GM23248 (cell line): ENCODE measurements around the gene TRAP1. TPM values are rescaled to one million over a fixed set of nuclear protein-coding genes. Genes with fewer than 3 reads are reported as not detected.

Experiments
- DNase-seq: peaks from one replicate; pipeline ENCODE4 v3.0.0-alpha.2; 2015
- H2AFZ ChIP-seq: fragments of 200-600 bp; sonication (generic); 2 replicates; pipeline ENCODE4 v1.6.1; 2016; ENCODE audit warnings: antibody characterized with exemption
- H3F3A ChIP-seq: fragments of 200-600 bp; sonication (generic); 2 replicates; pipeline ENCODE4 v1.6.1; 2016; ENCODE audit warnings: mild to moderate bottlenecking, antibody characterized with exemption, mixed run types; ENCODE audit not compliant: insufficient read depth
- H3K27ac ChIP-seq: fragments of 200-600 bp; sonication (generic); 2 replicates; pipeline ENCODE4 v1.5.1; 2016; ENCODE audit warnings: mild to moderate bottlenecking
- H3K27me3 ChIP-seq: fragments of 200-600 bp; sonication (generic); replicated peaks from 2 replicates; pipeline ENCODE4 v1.6.1; 2016; ENCODE audit warnings: mild to moderate bottlenecking; ENCODE audit not compliant: insufficient read depth
- H3K36me3 ChIP-seq: fragments of 200-600 bp; sonication (generic); 2 replicates; pipeline ENCODE4 v1.6.1; 2016; ENCODE audit warnings: low read depth, mild to moderate bottlenecking
- H3K4me1 ChIP-seq: fragments of 200-600 bp; sonication (generic); 2 replicates; pipeline ENCODE4 v1.6.1; 2016; ENCODE audit warnings: mild to moderate bottlenecking; ENCODE audit not compliant: insufficient read depth
- H3K4me2 ChIP-seq: fragments of 200-600 bp; sonication (generic); one replicate; pipeline ENCODE4 v1.6.1; 2016; ENCODE audit warnings: mild to moderate bottlenecking; ENCODE audit not compliant: unreplicated experiment
- H3K4me3 ChIP-seq: fragments of 200-600 bp; sonication (generic); 2 replicates; pipeline ENCODE4 v1.5.1; 2016; ENCODE audit warnings: mild to moderate bottlenecking
- H3K79me2 ChIP-seq: fragments of 200-600 bp; sonication (generic); 2 replicates; pipeline ENCODE4 v1.6.1; 2016; ENCODE audit warnings: mild to moderate bottlenecking; ENCODE audit not compliant: insufficient read depth
- H3K9ac ChIP-seq: fragments of 200-600 bp; sonication (generic); 2 replicates; pipeline ENCODE4 v1.6.1; 2016; ENCODE audit warnings: mild to moderate bottlenecking
- H3K9me2 ChIP-seq: fragments of 200-600 bp; sonication (generic); 2 replicates; pipeline ENCODE4 v1.6.1; 2016; ENCODE audit warnings: mixed run types, mild to moderate bottlenecking, moderate library complexity; ENCODE audit not compliant: insufficient read depth
- H3K9me3 ChIP-seq: fragments of 200-600 bp; sonication (generic); one replicate; pipeline ENCODE4 v1.6.1; 2017; ENCODE audit warnings: low read depth
- H4K20me1 ChIP-seq: fragments of 200-600 bp; sonication (generic); 2 replicates; pipeline ENCODE4 v1.6.0; 2016; ENCODE audit not compliant: insufficient read depth
- EZH2 ChIP-seq: fragments of 200-600 bp; sonication (generic); IDR thresholded peaks from 2 replicates; pipeline ENCODE4 v1.6.1; 2018; ENCODE audit warnings: antibody characterized with exemption, mild to moderate bottlenecking; ENCODE audit not compliant: insufficient read depth, poor library complexity, severe bottlenecking
- EZH2phosphoT487 ChIP-seq: fragments of 200-600 bp; sonication (generic); IDR thresholded peaks from 2 replicates; pipeline ENCODE4 v1.6.1; 2018; ENCODE audit warnings: antibody characterized with exemption, moderate library complexity, mild to moderate bottlenecking, low read depth; ENCODE audit not compliant: insufficient read depth
- WGBS, 2 experiments: methylation state at CpG; one replicate each; pipeline ENCODE4 v1.1.6; 2015 to 2017; ENCODE audit warnings: low lambda C conversion rate in 2 of 2, low coverage in 1 of 2; ENCODE audit errors: missing lambda C conversion rate in 2 of 2; 5-methylcytosine and 5-hydroxymethylcytosine counted together
- in situ Hi-C: fragments of 300-500 bp; cut with MboI; formaldehyde crosslinking; loops from 2 replicates; pipeline ENCODE4 v1.15.0; 2020
- polyA plus RNA-seq: library from polyadenylated mRNA; unstranded; fragments of >200 nt; fragmentation: Nextera tagmentation; extraction: Ambion mirVana; gene quantifications from 2 replicates; pipeline ENCODE4 v1.2.1, GENCODE V29; 2016
- total RNA-seq: library from RNA; depleted of rRNA; stranded (reverse); fragments of >200 nt; shearing (Covaris generic); gene quantifications from 2 replicates; pipeline ENCODE4 v1.2.3, GENCODE V29; 2014

The TRAP1 gene
- total and polyA plus RNA-seq, 2 experiments from 2014 or later, result 56.6 to 73.4 TPM

- Histone ChIP-seq H3K27ac (no peak overlapping the region), H4K20me1 (no peaks in the 10 kb centered on the region), H3F3A (no peaks in the 10 kb centered on the region), H3K36me3 (peaks cover 38% of the 10 kb centered on the region), H2AFZ (no peak overlapping the region), H3K4me2 (no peak overlapping the region), H3K9me3 (no peaks in the 10 kb centered on the region), H3K27me3 (no peaks in the 10 kb centered on the region), H3K79me2 (peaks cover 93% of the 10 kb centered on the region), H3K4me1 (no peaks in the 10 kb centered on the region), H3K9me2 (no peaks in the 10 kb centered on the region), H3K4me3 (no peak overlapping the region), H3K9ac (no peak overlapping the region)
- WGBS, 2 experiments, result 76 to 77% methylated on average over 14 of the region's 14 CpGs
- TF ChIP-seq EZH2phosphoT487 (no peak), EZH2 (no peak)
- DNase-seq, result no peak
- in situ Hi-C loops, result no loop called here
Observed at GRCh38 chr16:3761375-3762106, 44.2 kb upstream of the TRAP1 start.

GRCh38 chr16:3760518-3760917 lies 43.2 kb upstream of the TRAP1 start:
- Histone ChIP-seq H3K4me3 (no peak overlapping the region), H3K36me3 (peaks cover 38% of the 10 kb centered on the region), H3K4me1 (no peaks in the 10 kb centered on the region), H4K20me1 (no peaks in the 10 kb centered on the region), H3K9ac (no peak overlapping the region), H3K27ac (no peak overlapping the region), H2AFZ (no peak overlapping the region), H3F3A (peaks cover 5% of the 10 kb centered on the region; the same call in 1 of the 2 replicates), H3K9me2 (no peaks in the 10 kb centered on the region), H3K4me2 (no peak overlapping the region), H3K79me2 (peaks cover 86% of the 10 kb centered on the region), H3K27me3 (no peaks in the 10 kb centered on the region), H3K9me3 (no peaks in the 10 kb centered on the region)
- DNase-seq, result no peak
- in situ Hi-C loops, result no loop called here
- TF ChIP-seq EZH2 (no peak), EZH2phosphoT487 (no peak)
- 98 to 99% methylated on average over 6 of the region's 6 CpGs for WGBS, 2 experiments

GRCh38 chr16:3759736-3760135 lies 42.4 kb upstream of the TRAP1 start:
- H3K4me1 ChIP-seq, result peaks cover 7% of the 10 kb centered on the region
- no peak overlapping the region for H3K27ac ChIP-seq
- H3K4me3 ChIP-seq, result no peak overlapping the region
- peaks cover 31% of the 10 kb centered on the region for H3K36me3 ChIP-seq
- H3K9ac ChIP-seq, result no peak overlapping the region
- WGBS, 2 experiments, result 83 to 87% methylated on average over 5 of the region's 5 CpGs
- peaks cover 10% of the 10 kb centered on the region; the same call in 1 of the 2 replicates for H3F3A ChIP-seq
- H3K27me3 ChIP-seq, result no peaks in the 10 kb centered on the region
- no peak for DNase-seq
- H3K9me3 ChIP-seq, result no peaks in the 10 kb centered on the region
- peaks cover 87% of the 10 kb centered on the region for H3K79me2 ChIP-seq
- H2AFZ ChIP-seq, result no peak overlapping the region
- no peak overlapping the region for H3K4me2 ChIP-seq
- H4K20me1 ChIP-seq, result no peaks in the 10 kb centered on the region
- H3K9me2 ChIP-seq, result no peaks in the 10 kb centered on the region
- in situ Hi-C loops, result no loop called here
- TF ChIP-seq EZH2 (no peak), EZH2phosphoT487 (no peak)

- H3K27ac ChIP-seq, result no peak overlapping the region
- whole genome bisulfite sequencing, 2 experiments, result 98 to 99% methylated on average over 9 of the region's 9 CpGs
- H2AFZ ChIP-seq, result no peak overlapping the region
- peaks cover 25% of the 10 kb centered on the region for H3F3A ChIP-seq
- H3K9me3 ChIP-seq, result no peaks in the 10 kb centered on the region
- H3K36me3 ChIP-seq, result peaks cover 31% of the 10 kb centered on the region
- H3K4me2 ChIP-seq, result no peak overlapping the region
- no peak overlapping the region for H3K9ac ChIP-seq
- no peaks in the 10 kb centered on the region for H3K27me3 ChIP-seq
- TF ChIP-seq EZH2phosphoT487 (no peak), EZH2 (no peak)
- peaks cover 84% of the 10 kb centered on the region for H3K79me2 ChIP-seq
- peaks cover 21% of the 10 kb centered on the region for H3K4me1 ChIP-seq
- H3K9me2 ChIP-seq, result no peaks in the 10 kb centered on the region
- in situ Hi-C loops, result no loop called here
- DNase-seq, result no peak
- no peaks in the 10 kb centered on the region; the same call in 1 of the 2 replicates for H4K20me1 ChIP-seq
- H3K4me3 ChIP-seq, result no peak overlapping the region
Observed at GRCh38 chr16:3756113-3756512, 38.8 kb upstream of the TRAP1 start.
